ENCODE data around the gene ACADS.
A peak's percentile ranks its signal among the peaks of the same experiment; 100 is the strongest.

ACADS gene

DNA sequence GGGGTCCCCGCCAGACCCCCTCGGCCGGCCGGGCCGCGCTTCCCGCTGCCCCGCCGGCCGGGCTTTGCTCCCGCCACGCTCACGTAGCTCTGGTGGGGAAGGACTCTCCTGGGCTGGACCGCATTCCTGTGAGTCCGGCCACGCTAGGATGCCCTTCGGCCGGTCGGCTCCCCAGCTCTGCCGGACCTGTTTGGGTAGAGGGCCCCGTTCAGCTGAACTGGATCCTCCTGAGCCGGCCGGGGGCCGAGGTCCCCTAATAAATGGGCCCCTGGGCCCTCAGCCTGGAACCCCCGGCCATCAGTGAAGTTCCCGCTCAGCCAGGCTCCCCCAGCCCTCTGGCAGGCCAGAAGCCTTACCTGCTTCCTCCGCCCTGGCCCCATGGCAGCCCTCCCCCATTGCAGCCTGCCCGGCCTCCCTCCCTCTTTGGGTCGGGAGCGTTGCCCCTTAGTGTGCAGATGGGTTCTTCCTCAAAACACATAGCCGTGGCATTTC is 14.8 kb upstream of the ACADS start:
- no peak for DNase-seq (ENCODE audit: low read depth)
- TF ChIP-seq, protein P1, sequence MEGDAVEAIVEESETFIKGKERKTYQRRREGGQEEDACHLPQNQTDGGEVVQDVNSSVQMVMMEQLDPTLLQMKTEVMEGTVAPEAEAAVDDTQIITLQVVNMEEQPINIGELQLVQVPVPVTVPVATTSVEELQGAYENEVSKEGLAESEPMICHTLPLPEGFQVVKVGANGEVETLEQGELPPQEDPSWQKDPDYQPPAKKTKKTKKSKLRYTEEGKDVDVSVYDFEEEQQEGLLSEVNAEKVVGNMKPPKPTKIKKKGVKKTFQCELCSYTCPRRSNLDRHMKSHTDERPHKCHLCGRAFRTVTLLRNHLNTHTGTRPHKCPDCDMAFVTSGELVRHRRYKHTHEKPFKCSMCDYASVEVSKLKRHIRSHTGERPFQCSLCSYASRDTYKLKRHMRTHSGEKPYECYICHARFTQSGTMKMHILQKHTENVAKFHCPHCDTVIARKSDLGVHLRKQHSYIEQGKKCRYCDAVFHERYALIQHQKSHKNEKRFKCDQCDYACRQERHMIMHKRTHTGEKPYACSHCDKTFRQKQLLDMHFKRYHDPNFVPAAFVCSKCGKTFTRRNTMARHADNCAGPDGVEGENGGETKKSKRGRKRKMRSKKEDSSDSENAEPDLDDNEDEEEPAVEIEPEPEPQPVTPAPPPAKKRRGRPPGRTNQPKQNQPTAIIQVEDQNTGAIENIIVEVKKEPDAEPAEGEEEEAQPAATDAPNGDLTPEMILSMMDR (conservative IDR thresholded peaks at IDR 0.05; ENCODE audit: low read length): no peak
- H3K4me3 ChIP-seq (ENCODE audit: low read length): peak overlapping the region; percentile 77

DNA sequence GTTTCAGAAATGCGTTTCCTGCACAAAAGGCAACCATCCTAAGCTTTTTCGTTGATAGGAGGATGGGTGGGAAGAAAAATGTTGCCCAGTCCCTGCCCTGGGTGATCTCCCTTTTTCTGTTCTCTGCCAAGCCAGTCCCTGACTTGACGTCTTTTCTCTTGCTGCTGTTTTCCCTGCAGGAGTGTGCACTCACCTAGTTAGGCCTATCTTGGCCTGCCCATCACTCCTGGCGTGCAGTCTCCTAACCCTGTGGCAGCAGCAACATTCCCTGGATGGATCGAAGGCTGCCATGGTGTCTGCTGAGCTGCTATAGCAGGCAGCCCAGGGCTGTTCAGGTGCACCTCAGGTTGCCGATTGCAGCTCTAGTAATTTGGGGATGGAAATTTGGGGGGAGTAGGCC is 14.2 kb upstream of the ACADS start:
- DNase-seq (ENCODE audit: low read depth): no peak
- H3K4me3 ChIP-seq (ENCODE audit: low read length): peak overlapping the region; percentile 77
- TF ChIP-seq, protein P1 (conservative IDR thresholded peaks at IDR 0.05; ENCODE audit: low read length): no peak

DNA sequence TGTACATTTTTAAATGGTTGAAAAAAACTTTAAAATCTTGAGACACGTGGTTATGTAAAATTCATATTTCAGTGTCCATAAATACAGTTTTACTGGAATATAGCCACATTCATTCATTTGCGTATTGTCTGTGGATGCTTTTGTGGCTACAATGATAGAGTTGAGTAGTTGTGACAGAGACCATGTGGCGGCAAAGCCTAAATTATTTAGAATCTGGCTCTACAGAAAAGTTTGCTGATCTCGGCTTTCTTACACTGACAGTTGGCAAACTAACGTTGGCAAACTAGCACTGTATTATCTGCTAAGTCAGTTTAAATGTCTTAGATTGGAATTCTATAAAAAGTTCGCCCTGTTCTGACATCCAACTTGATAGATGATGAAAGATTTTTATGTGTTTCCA is 13.0 kb upstream of the ACADS start:
- TF ChIP-seq, protein P1 (conservative IDR thresholded peaks at IDR 0.05; ENCODE audit: low read length): no peak
- DNase-seq (ENCODE audit: low read depth): no peak
- H3K4me3 ChIP-seq (ENCODE audit: low read length): no peak overlapping the region

DNA sequence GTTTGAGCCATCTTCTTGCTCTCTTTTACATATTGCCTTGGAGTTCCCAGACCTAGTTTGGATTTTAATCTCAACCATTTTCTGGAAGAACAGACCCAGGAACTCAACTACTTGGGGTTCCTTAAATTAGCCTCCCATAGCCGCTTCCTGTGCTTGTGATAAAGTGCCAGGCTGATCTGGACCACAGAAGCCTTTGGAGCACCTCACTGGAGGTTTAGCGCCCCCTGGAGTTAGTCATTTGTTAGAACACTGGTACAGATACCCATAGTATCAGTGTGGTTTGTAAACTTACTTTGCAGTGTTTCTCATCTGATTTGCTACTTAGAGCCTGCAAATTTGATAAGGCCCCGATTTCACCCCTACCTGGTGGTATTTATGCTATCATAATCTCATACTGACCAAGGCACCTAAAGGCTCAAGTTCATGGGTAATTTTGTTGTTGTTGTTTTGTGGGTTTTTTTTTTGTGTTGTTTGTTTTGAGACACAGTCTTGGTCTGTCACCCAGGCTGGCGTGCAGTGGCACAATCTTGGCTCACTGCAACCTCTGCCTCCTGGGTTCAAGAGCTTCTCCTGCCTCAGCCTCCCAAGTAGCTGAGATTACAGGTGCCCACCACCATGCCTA is 11.7 kb upstream of the ACADS start:
- no peak overlapping the region for H3K4me3 ChIP-seq (ENCODE audit: low read length)
- TF ChIP-seq, protein P1 (conservative IDR thresholded peaks at IDR 0.05; ENCODE audit: low read length): peak; percentile 91
- peak; percentile 81 for DNase-seq (ENCODE audit: low read depth)

DNA sequence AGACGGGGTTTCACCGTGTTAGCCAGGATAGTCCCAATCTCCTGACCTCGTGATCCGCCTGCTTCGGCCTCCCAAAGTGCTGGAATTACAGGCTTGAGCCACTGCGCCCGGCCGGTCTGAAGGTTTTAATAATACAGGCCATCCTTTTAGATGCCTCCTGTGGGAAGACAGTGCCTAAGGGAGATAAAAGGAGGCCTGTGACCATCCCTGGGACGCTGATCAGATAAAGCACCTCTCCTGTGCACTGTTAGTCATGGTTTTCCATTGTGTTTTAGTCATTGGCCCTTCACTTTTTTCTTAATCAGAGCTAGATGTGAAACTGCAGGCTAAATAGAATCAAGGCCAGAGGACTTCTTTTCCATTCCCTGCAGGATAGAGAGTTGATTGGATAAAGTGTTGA is 7.6 kb upstream of the ACADS start:
- no peak for DNase-seq (ENCODE audit: low read depth)
- TF ChIP-seq, protein P1 (conservative IDR thresholded peaks at IDR 0.05; ENCODE audit: low read length): no peak
- no peak overlapping the region for H3K4me3 ChIP-seq (ENCODE audit: low read length)

DNA sequence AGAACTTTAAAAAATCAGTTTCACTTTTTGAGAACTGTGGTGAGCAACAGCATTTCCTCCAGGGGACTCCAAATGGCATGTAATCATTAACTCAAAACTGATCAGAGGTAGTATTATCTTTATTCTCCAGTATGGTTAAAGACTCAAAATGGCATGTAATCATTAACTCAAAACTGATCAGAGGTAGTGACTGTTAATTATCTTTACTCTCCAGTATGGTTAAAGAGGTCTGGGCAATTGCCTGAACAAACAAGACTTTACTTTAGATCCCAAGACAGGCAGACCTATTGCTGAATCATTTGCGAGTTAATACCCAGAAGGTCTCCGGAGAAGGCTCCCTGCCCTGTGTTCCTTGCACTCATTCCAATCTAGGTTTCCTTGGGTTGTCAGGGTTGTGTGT is 6.6 kb upstream of the ACADS start:
- TF ChIP-seq, protein P1 (conservative IDR thresholded peaks at IDR 0.05; ENCODE audit: low read length): no peak
- DNase-seq (ENCODE audit: low read depth): no peak
- H3K4me3 ChIP-seq (ENCODE audit: low read length): no peak overlapping the region

DNA sequence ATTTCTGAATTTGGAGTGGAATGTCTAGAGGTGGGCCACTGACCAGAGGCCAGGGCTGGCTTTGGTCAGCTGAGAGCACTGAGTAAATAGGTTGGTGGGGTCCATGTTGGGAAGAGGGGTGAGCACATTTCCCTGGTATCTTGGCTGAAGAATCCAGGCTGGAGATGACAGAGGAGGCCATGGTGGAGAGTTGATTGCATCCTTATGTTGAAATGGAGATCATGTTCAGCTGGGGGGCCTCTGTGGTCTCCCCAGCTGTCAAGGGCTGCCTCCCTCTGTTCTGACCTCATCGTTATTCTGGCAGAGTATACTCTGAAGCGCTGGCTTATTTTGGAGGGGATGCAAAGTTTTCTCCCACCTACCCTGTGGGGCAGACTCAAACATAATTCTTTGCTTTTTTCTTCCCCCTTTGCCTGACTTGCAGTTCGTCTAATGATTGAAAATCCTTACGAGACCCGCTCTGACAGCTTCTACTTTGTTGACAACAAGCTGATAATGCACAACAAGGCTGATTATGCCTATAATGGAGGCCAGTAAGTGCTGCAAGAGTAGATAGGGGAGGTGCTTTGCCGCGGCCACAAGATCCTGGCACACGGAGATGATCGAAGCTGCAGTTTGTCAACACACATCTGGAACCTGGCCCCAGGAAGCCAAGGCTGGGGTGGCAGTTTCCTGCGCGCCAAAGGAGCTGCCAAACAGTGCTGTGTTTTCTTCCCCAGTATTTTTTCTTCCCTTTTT is 6.0 kb upstream of the ACADS start:
- H3K4me3 ChIP-seq (ENCODE audit: low read length): no peak overlapping the region
- peak; percentile 37 for DNase-seq (ENCODE audit: low read depth)
- TF ChIP-seq, protein P1 (conservative IDR thresholded peaks at IDR 0.05; ENCODE audit: low read length): no peak

Data from AG10803 (cell line).